SJCRH30 (cell line): ENCODE results near the gene ARRB2. TPM values are rescaled to one million over a fixed set of nuclear protein-coding genes. Genes with fewer than 3 reads are reported as not detected.
A peak's percentile ranks its signal among the peaks of the same experiment; 100 is the strongest.
"Not testable (repeated sequence)": the region's sequence is repeated elsewhere in the genome, so short reads cannot be mapped to it uniquely, and the experiment has no call there.

Experiments
- DNase-seq, 2 experiments: peaks; one replicate each; pipeline ENCODE4 v3.0.0-alpha.2; 2015 to 2020
- H3K27ac ChIP-seq: fragments of 250-450 bp; sonication (Bioruptor Pico); 2 replicates; pipeline ENCODE4 v1.5.1; 2020; ENCODE audit warnings: mild to moderate bottlenecking, moderate library complexity
- H3K27me3 ChIP-seq: fragments of 250-450 bp; sonication (Bioruptor Pico); 2 replicates; pipeline ENCODE4 v1.5.1; 2020; ENCODE audit warnings: mild to moderate bottlenecking, moderate library complexity
- H3K36me3 ChIP-seq: fragments of 250-450 bp; sonication (Bioruptor Pico); 2 replicates; pipeline ENCODE4 v1.5.1; 2020; ENCODE audit warnings: mild to moderate bottlenecking, moderate library complexity
- H3K4me1 ChIP-seq: fragments of 250-450 bp; sonication (Bioruptor Pico); 2 replicates; pipeline ENCODE4 v1.5.1; 2020; ENCODE audit warnings: mild to moderate bottlenecking, moderate library complexity
- H3K4me3 ChIP-seq: fragments of 250-450 bp; sonication (Bioruptor Pico); 2 replicates; pipeline ENCODE4 v1.5.1; 2020; ENCODE audit warnings: mild to moderate bottlenecking, moderate library complexity
- H3K9me3 ChIP-seq: fragments of 250-450 bp; sonication (Bioruptor Pico); replicated peaks from 2 replicates; pipeline ENCODE4 v1.5.1; 2020; ENCODE audit warnings: mild to moderate bottlenecking, moderate library complexity
- total RNA-seq: library from RNA; depleted of rRNA; stranded (reverse); fragments of >200 nt; shearing (Covaris generic); gene quantifications from 2 replicates; pipeline ENCODE4 v1.2.3, GENCODE V29; 2014

The ARRB2 gene
- total RNA-seq, 1 experiment from 2014 or later: 23.9 TPM

DNA sequence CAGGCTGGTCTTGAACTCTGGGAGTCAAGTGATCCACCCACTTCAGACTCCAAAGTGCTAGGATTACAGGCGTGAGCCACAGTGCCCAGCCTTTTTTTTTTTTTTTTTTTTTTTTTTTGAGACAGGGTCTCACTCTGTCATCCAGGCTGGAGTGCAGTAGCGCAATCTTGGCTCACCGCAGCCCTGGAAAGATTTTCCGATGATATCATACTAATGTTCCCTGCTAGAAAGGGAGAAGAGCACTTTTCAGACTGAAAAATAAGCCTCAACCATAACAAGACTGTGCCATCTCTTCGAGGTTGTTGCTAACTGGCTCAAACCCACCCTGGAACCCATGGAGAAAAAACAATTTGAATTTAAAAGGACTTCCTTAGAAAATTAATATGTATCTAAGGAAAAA lies 26.7 kb upstream of the ARRB2 start:
- H3K27me3 ChIP-seq, H3K27ac ChIP-seq, H3K36me3 ChIP-seq, H3K4me1 ChIP-seq, H3K4me3 ChIP-seq, DNase-seq, H3K9me3 ChIP-seq: not testable (repeated sequence)

- not testable (repeated sequence) for H3K4me1 ChIP-seq, DNase-seq
- H3K36me3 ChIP-seq: peaks cover 16% of the 10 kb centered on the region
Measured at GRCh38 chr17:4689872-4690271, 20.6 kb upstream of the ARRB2 start.

DNA sequence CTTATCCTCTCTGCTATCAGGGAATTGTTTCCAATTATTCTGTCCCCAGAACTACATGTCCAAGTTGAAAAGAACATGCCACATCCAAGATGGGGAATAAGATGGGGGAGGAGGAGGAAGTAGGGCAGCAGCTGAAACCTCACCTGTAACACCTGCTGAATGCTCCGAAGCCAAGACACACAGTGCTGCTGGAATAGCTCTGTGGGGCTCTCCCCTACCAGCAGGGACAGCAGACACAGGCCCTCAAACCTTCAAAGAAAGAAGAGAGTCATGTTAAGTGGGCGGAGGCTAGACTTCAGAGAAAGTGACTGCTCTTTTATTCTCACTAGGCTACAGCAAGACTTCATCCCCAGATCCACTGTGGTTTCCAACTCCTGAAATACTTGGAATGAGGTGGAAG lies 19.7 kb upstream of the ARRB2 start:
- peaks cover 16% of the 10 kb centered on the region for H3K36me3 ChIP-seq

More at GRCh38 chr17:4689872-4690271, 20.6 kb upstream of the ARRB2 start:
- not testable (repeated sequence) for H3K4me3 ChIP-seq, H3K27me3 ChIP-seq, H3K9me3 ChIP-seq, H3K27ac ChIP-seq

GRCh38 chr17:4691686-4692085 lies 18.7 kb upstream of the ARRB2 start:
- H3K9me3 ChIP-seq: no peaks in the 10 kb centered on the region
- no peak for DNase-seq
- no peaks in the 10 kb centered on the region for H3K4me1 ChIP-seq
- peaks cover 16% of the 10 kb centered on the region for H3K36me3 ChIP-seq
- no peak overlapping the region for H3K27ac ChIP-seq
- H3K4me3 ChIP-seq: no peak overlapping the region
- H3K27me3 ChIP-seq: no peaks in the 10 kb centered on the region

More for the DNA sequence above, 19.7 kb upstream of the ARRB2 start:
- Histone ChIP-seq H3K4me1 (no peaks in the 10 kb centered on the region), H3K4me3 (no peak overlapping the region), H3K27ac (no peak overlapping the region), H3K27me3 (no peaks in the 10 kb centered on the region), H3K9me3 (no peaks in the 10 kb centered on the region)
- DNase-seq: no peak

DNA sequence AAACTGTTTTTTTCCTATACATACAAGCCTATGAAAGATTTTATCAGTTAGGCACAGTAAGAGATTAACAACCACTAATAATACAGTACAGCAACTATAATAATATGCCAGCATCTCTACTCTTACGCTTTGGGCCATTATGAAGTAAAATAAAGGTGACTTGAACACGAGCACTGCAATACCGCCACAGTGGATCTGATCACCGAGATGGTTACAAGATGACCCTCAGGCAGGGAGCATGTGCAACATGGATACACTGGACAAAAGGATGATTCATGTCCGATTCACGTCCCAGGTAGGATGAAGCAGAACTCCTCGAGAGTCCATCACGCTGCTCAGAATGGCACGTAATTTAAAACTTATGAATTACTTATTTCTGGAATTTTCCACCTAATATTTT lies 17.0 kb upstream of the ARRB2 start:
- Histone ChIP-seq H3K27me3 (no peaks in the 10 kb centered on the region), H3K27ac (no peak overlapping the region), H3K9me3 (no peaks in the 10 kb centered on the region), H3K36me3 (peaks cover 14% of the 10 kb centered on the region), H3K4me3 (no peak overlapping the region), H3K4me1 (no peaks in the 10 kb centered on the region)
- no peak for DNase-seq

DNA sequence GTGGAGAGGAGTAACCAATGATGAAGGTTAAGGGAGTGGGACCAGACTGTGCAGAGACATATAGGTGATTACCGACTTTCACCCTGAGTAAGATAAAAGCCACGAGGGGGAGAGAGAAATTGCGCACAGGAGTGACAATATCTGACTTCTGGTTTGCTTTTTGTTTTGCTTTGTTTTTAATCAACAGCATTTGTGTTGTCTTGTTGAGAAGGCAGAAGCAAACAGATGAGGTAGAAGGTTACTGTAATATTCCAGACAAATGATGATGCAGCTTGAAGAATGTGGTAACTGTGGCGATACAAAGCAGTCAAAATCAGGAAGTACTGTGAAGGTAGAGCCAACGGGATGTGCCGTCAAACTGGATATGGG lies 14.0 kb upstream of the ARRB2 start:
- H3K27ac ChIP-seq: no peak overlapping the region
- no peak for DNase-seq
- no peaks in the 10 kb centered on the region for H3K4me1 ChIP-seq
- no peaks in the 10 kb centered on the region for H3K27me3 ChIP-seq
- no peaks in the 10 kb centered on the region for H3K9me3 ChIP-seq
- H3K36me3 ChIP-seq: no peaks in the 10 kb centered on the region
- no peak overlapping the region for H3K4me3 ChIP-seq

DNA sequence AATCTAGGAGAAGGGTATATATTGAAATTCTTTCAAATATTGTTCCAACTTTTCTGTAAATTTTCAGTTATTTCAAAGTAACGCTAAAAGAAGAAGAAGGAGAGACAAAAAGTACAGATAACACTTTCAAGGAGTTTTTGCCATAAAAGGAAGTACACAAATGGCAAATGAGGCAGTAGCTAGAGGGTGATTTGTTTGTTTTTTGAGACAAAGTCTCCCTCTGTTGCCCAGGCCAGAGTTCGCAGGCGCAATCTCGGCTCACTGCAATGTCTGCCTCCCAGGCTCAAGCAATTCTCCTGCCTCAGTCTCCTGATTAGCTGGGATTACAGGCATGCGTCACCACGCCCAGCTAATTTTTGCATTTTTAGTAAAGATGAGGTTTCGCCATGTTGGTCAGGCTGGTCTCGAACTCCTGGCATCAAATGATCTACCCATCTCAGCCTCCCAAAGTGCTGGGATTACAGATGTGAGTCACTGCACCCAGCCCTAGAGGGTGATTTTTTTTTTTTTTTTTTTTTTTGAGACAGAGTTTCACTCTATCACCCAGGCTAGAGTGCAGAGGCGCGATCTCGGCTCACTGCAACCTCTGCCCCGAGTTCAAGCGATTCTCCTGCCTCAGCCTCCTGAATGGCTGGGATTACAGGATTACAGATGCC lies 10.9 kb upstream of the ARRB2 start:
- DNase-seq, H3K36me3 ChIP-seq, H3K4me3 ChIP-seq, H3K9me3 ChIP-seq, H3K4me1 ChIP-seq, H3K27me3 ChIP-seq, H3K27ac ChIP-seq: not testable (repeated sequence)

GRCh38 chr17:4701116-4701515 lies 9.3 kb upstream of the ARRB2 start:
- no peaks in the 10 kb centered on the region for H3K9me3 ChIP-seq
- H3K27me3 ChIP-seq: no peaks in the 10 kb centered on the region
- no peak for DNase-seq
- H3K4me3 ChIP-seq: no peak overlapping the region
- H3K36me3 ChIP-seq: no peaks in the 10 kb centered on the region
- no peaks in the 10 kb centered on the region for H3K4me1 ChIP-seq
- no peak overlapping the region for H3K27ac ChIP-seq

GRCh38 chr17:4703330-4703691 lies 7.1 kb upstream of the ARRB2 start:
- no peak for DNase-seq
- Histone ChIP-seq H3K9me3 (no peaks in the 10 kb centered on the region), H3K27ac (no peak overlapping the region; the same call in 1 of the 2 replicates), H3K4me1 (no peaks in the 10 kb centered on the region), H3K4me3 (peak overlapping the region; percentile 95), H3K36me3 (no peaks in the 10 kb centered on the region), H3K27me3 (no peaks in the 10 kb centered on the region)

DNA sequence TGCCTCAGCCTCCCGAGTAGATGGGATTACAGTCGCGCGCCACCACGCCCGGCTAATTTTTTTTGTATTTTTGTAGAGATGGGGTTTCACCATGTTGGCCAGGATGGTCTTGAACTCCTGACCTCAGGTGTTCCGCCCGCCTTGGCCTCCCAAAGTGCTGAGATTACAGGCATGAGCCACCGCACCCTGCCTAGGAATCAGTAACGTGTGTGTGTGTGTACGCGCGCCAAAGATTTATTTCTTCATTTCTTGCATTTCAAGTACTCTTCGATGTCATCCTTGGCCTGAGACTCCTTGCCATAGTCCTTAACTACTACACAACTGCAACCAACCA lies 5.9 kb upstream of the ARRB2 start:
- peak overlapping the region; percentile 75 for H3K27ac ChIP-seq

GRCh38 chr17:4704991-4705390 lies 5.4 kb upstream of the ARRB2 start:
- H3K9me3 ChIP-seq: no peaks in the 10 kb centered on the region
- no peaks in the 10 kb centered on the region for H3K4me1 ChIP-seq
- no peak for DNase-seq
- no peaks in the 10 kb centered on the region for H3K36me3 ChIP-seq
- no peaks in the 10 kb centered on the region for H3K27me3 ChIP-seq
- no peak overlapping the region for H3K27ac ChIP-seq
- H3K4me3 ChIP-seq: no peak overlapping the region

More for the DNA sequence above, 5.9 kb upstream of the ARRB2 start:
- not testable (repeated sequence) for DNase-seq, H3K36me3 ChIP-seq, H3K9me3 ChIP-seq, H3K27me3 ChIP-seq, H3K4me1 ChIP-seq
- peak overlapping the region; percentile 95 for H3K4me3 ChIP-seq

GRCh38 chr17:4706121-4706520 lies 4.3 kb upstream of the ARRB2 start:
- Histone ChIP-seq H3K4me1 (no peaks in the 10 kb centered on the region), H3K27me3 (no peaks in the 10 kb centered on the region), H3K36me3 (no peaks in the 10 kb centered on the region), H3K27ac (no peak overlapping the region), H3K4me3 (no peak overlapping the region), H3K9me3 (no peaks in the 10 kb centered on the region)
- DNase-seq: no peak

- peak; percentile 76 to 83 for DNase-seq
- Histone ChIP-seq H3K36me3 (no peaks in the 10 kb centered on the region), H3K27me3 (no peaks in the 10 kb centered on the region), H3K4me3 (peak overlapping the region; percentile 70), H3K9me3 (no peaks in the 10 kb centered on the region), H3K27ac (peak overlapping the region; percentile 87), H3K4me1 (no peaks in the 10 kb centered on the region; the same call in 1 of the 2 replicates)
Measured at GRCh38 chr17:4708436-4708835, 2.0 kb upstream of the ARRB2 start.

DNA sequence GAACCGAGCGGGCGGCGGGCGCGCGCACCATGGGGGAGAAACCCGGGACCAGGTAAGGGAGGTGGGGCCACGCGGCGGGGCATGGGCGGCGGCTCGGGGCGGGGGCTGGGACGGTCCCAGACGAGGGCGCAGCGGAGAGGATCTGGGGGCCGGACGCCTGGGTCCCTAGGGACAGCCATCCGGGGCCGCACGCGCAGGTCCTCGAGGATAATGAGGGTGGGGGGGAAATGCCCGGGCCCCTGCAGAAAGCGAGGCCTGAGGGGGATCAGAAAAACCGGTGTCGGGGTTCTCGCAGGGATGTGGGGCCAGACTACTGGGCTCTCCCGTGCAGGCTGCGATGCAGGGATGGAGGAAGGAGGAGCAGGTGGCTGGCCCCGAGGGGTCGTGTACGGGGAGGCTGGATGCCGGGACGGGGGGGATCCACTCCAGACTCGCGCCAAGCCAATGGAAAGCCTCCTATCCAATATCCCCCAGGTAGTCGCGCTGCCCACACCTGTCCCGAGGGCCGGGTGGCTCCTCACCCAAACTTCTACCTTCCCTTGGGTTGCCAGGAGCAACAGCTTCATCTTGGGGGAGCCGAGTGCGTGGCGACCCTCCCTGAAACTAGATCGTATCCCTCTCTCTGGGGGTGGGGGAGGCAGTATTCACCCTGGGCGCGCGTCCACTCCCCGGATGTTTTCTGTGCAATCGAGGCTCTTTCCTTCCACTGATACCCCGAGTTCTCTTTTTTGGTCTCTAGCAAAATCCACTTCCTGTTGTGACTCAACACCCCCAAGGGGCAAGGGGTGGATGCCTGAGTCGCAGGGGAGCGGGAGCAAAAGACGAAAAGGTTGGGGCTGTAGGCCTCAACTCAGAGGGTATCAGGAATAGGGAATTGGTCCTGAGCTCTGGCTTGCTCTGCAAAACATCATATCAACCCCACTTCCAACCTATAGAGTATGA lies 532 bp downstream of the ARRB2 start:
- no peak for DNase-seq
- Histone ChIP-seq H3K4me3 (peak overlapping the region; percentile 70), H3K4me1 (no peaks in the 10 kb centered on the region; the same call in 1 of the 2 replicates), H3K36me3 (no peaks in the 10 kb centered on the region), H3K27ac (peak overlapping the region; percentile 87; the same call in 1 of the 2 replicates), H3K27me3 (no peaks in the 10 kb centered on the region), H3K9me3 (no peaks in the 10 kb centered on the region)

DNA sequence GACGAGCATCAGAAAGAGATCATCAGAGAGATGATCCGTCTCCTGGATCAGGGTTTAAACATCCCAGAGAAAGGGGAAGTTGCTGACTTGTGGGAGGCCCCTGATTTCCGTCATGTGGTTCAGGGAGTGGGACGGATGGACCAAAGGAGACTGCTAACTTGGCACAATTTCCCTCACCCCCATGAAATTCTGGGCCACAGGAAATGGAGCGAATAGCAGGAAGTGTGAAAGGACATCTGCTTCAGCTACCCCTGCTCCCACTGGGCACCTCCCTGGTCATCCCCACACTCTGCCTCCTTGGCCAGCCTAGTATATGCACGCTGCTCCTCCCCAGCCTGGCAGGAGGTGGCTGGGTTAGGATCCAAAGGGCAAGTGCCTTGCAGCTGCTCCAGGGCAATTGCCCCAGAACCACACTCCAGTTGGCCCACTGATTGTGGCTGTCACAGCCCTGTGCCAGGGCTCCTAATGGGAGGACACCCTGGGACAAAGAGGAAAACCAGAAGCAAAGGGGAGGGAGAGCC lies 1.3 kb downstream of the ARRB2 start:
- Histone ChIP-seq H3K27me3 (no peaks in the 10 kb centered on the region), H3K9me3 (no peaks in the 10 kb centered on the region), H3K4me3 (no peak overlapping the region), H3K4me1 (no peaks in the 10 kb centered on the region; the same call in 1 of the 2 replicates), H3K36me3 (no peaks in the 10 kb centered on the region), H3K27ac (no peak overlapping the region)
- no peak for DNase-seq
